ENCODE data around the gene CARMIL1.
"Not testable (repeated sequence)": the region's sequence is repeated elsewhere in the genome, so short reads cannot be mapped to it uniquely, and the experiment has no call there.

CARMIL1 gene

DNA sequence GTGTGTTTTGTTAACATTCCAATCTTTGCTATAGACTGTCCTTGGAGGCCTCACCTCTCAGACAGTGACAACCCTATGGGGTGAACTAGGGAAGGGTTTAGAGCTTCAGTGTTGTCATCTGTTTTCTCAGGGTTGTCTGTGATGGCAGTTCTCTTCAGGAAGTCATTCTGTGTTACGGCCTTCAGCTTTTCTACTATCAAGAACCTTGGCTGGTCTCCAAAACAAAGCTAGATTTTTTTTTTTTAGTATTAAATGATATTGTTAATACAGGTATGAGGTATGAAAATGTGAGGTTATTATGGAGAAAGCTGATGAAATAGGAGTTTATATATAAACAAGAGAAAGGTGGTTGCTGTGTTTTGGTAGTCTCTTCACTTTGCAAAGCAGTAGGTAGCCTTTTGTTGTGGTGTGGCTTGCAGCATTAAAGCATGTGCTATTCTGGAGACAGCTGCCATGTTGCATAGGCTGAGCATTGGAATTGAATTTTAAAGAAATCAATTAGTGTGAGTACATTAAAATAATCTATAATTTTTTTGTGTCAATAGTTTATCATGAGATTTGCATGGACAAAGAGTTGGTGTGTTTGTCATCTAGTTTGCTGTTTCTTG lies 162.6 kb downstream of the CARMIL1 start:
- TF ChIP-seq, protein P1, sequence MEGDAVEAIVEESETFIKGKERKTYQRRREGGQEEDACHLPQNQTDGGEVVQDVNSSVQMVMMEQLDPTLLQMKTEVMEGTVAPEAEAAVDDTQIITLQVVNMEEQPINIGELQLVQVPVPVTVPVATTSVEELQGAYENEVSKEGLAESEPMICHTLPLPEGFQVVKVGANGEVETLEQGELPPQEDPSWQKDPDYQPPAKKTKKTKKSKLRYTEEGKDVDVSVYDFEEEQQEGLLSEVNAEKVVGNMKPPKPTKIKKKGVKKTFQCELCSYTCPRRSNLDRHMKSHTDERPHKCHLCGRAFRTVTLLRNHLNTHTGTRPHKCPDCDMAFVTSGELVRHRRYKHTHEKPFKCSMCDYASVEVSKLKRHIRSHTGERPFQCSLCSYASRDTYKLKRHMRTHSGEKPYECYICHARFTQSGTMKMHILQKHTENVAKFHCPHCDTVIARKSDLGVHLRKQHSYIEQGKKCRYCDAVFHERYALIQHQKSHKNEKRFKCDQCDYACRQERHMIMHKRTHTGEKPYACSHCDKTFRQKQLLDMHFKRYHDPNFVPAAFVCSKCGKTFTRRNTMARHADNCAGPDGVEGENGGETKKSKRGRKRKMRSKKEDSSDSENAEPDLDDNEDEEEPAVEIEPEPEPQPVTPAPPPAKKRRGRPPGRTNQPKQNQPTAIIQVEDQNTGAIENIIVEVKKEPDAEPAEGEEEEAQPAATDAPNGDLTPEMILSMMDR (IDR thresholded peaks at IDR 0.05; ENCODE audit: low read length, missing control alignments), result no peak
- DNase-seq (ENCODE audit: low read depth), result no peak

DNA sequence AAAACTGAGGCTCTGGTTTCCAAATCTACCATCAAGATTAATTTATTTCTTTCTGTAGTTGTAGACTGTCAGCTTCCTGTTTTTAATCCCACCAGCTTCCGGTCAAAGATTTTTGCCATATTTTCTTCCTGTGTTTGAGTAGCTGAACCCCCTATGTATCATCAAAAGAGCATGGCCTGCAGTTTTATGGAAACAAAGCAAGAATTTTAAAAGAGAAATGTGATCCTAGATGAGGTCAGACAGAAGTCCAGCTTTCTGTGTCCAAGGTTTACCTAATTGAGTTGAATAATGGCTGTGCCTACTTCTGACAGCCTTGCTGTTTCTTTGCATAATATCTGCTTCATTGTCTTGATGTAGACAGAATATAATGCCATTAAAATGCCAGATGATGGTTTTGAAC lies 163.7 kb downstream of the CARMIL1 start:
- no peak overlapping the region for H3K4me3 ChIP-seq (replicated peaks; ENCODE audit: low read depth, low read length)
- DNase-seq (ENCODE audit: low read depth), result no peak
- TF ChIP-seq, protein P1 (IDR thresholded peaks at IDR 0.05; ENCODE audit: low read length, missing control alignments), result no peak

More for the DNA sequence above, 162.6 kb downstream of the CARMIL1 start:
- H3K4me3 ChIP-seq (replicated peaks; ENCODE audit: low read depth, low read length), result no peak overlapping the region

DNA sequence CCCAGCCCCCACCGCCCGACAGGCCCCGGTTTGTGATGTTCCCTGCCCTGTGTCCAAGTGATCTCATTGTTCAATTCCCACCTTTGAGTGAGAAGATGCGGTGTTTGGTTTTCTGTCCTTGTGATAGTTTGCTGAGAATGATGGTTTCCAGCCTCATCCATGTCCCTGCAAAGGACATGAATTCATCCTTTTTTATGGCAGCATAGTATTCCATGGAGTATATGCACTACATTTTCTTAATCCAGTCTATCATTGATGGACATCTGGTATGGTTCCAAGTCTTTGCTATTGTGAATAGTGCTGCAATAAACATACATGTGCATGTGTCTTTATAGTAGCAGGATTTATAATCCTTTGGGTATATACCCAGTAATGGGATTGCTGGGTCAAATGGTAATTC lies 165.3 kb downstream of the CARMIL1 start:
- not testable (repeated sequence) for DNase-seq (ENCODE audit: low read depth); H3K4me3 ChIP-seq (replicated peaks; ENCODE audit: low read depth, low read length)

DNA sequence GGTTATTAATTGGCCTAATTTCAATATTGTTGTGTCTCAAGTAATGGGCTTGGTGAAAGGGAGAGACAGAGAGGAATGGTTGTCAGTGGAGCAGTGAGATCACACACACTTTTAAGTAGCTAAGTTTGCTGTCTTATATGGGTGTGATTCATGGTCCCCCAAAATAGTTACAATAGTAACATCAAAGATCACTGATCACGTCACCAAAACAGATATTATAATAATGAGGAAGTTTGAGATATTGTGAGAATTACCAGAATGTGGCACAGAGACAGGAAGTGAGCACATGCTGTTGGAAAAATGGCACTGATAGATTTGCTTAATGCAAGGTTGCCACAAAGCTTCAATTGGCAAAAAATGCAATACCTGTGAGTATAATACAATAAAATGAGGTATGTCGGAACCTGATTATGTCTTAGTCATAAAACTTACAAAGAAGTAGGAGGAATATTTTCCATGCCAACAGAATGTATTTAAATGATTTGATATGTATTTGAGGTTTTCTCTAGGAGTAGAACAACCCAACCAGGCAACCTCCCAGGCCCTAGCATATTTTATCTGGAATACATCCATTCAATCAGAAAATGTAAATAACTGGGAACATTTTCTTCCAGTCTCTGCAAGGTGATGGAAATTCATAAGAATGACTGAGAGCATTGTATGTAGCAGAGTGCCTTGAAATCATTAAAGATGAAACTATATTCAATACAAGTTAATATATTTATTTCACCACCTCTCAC lies 167.8 kb downstream of the CARMIL1 start:
- H3K4me3 ChIP-seq (replicated peaks; ENCODE audit: low read depth, low read length), result no peak overlapping the region
- DNase-seq (ENCODE audit: low read depth), result no peak
- TF ChIP-seq, protein P1 (IDR thresholded peaks at IDR 0.05; ENCODE audit: low read length, missing control alignments), result no peak

DNA sequence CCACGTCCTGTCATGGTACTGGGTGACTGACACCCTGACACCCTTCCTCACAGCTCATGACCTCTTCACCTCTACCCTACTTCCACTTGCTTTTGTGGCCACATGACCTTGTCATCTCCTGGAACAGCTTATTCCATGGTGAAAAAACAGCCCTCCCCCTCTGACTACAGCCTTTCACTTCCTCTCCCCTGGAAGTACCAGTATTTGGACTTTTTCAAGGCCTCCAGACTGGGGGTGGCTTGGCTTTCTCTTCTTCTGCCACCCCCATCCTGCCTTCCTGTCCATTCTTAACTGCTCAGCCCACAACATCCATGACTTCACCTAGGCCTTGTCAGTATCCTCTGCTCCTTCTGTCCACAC lies 168.4 kb downstream of the CARMIL1 start:
- no peak overlapping the region for H3K4me3 ChIP-seq (replicated peaks; ENCODE audit: low read depth, low read length)
- TF ChIP-seq, protein P1 (IDR thresholded peaks at IDR 0.05; ENCODE audit: low read length, missing control alignments), result no peak
- no peak for DNase-seq (ENCODE audit: low read depth)

DNA sequence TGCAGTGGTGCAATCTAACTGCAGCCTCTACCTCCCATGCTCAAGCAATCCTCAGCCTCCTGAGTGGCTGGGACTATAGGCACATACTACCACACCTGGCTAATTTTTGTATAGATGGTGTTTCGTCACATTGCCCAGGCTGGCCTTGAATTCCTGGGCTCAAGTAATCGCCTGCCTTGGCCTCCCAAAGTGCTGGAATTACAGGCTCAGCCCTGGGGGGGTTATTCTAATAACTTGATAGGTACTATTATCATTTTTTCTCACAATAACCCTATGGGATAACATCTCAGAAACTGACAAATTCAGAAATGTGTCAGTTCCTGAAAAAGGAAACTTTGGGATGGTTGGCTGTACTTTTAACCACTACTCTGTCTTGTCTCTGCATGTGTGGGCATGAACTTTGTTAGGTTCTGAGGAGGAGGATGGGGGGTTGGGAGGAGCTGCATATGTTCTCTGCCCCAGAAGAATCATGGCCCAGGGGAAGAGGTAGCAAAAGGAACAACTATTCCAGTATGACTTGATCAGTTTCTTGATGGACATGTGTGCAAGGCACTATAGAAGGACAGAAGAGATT lies 169.9 kb downstream of the CARMIL1 start:
- TF ChIP-seq, protein P1 (IDR thresholded peaks at IDR 0.05; ENCODE audit: low read length, missing control alignments), result no peak
- H3K4me3 ChIP-seq (replicated peaks; ENCODE audit: low read depth, low read length), result no peak overlapping the region
- no peak for DNase-seq (ENCODE audit: low read depth)

DNA sequence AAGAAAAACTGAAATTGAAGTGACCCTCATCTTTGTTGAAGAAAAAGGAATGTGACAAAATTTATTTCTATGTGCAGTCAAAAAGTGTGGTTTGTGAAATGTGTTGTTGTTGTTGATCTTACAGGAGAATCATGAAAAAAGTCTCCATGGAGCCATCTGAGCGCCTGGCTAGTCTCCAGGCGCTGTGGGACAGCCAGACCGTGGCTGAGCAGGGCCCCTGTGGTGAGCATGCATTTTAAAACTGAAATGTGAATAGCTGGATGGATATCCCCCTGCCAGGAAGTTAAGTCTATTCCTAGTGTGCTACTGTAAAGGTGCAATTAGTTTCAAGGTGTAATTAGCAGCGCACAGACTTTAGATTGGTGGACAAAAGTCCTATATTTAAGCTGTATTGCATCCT lies 170.6 kb downstream of the CARMIL1 start:
- H3K4me3 ChIP-seq (replicated peaks; ENCODE audit: low read depth, low read length), result no peak overlapping the region
- TF ChIP-seq, protein P1 (IDR thresholded peaks at IDR 0.05; ENCODE audit: low read length, missing control alignments), result no peak
- DNase-seq (ENCODE audit: low read depth), result no peak

Data from fibroblast of pulmonary artery (primary cell).